ENCODE data around the gene NKD2.

- TF ChIP-seq NFE2L2 (conservative IDR thresholded peaks at IDR 0.05; ENCODE audit: low read length) (no peak), CTCF (IDR thresholded peaks at IDR 0.05) (no peak), POLR2A (IDR thresholded peaks at IDR 0.05; ENCODE audit: low read length) (no peak), PHF8 (IDR thresholded peaks at IDR 0.05; ENCODE audit: borderline replicate concordance, low read depth) (no peak), EP300 (IDR thresholded peaks at IDR 0.05) (no peak), CHD2 (IDR thresholded peaks at IDR 0.05; ENCODE audit: low read length, partially characterized antibody) (no peak)
Measured at GRCh38 chr5:1020452-1020961, 11.9 kb downstream of the NKD2 start.

All from A549 (cell line).